ENCODE measurements around the gene RIOK2. TPM values are rescaled to one million over a fixed set of nuclear protein-coding genes. Genes with fewer than 3 reads are reported as not detected.

RIOK2 gene
- total and polyA plus RNA-seq, 10 of the 15 experiments (the other 5 are each of a cell fraction or from before 2014, with no cell fraction given) = 23.0 to 69.1 (median 33.3) TPM

GRCh38 chr5:97225222-97225621 is 42.2 kb upstream of the RIOK2 start (continued):
- TF ChIP-seq ELK1 (IDR thresholded peaks at IDR 0.05; ENCODE audit: low read depth, low read length) (no peak), MXI1 (IDR thresholded peaks at IDR 0.05; ENCODE audit: low read depth, low read length) (no peak), ETV6 (conservative IDR thresholded peaks at IDR 0.05 in 1 of 2, IDR thresholded peaks at IDR 0.05 in 1 of 2; ENCODE audit: borderline replicate concordance in 1 of 2, low read depth in 1 of 2) (no peak), MTA2 (IDR thresholded peaks at IDR 0.05; ENCODE audit: low read depth) (no peak), MLLT1 (IDR thresholded peaks at IDR 0.05) (no peak), SIX5 (IDR thresholded peaks at IDR 0.05; ENCODE audit: low read depth, low read length, severe bottlenecking) (no peak), IRF4 (IDR thresholded peaks at IDR 0.05; ENCODE audit: low read depth, low read length) (no peak)

- Histone ChIP-seq H3K4me1 (ENCODE audit: control insufficient read depth, insufficient read depth, low read length) (no peaks in the 10 kb centered on the region), H3K4me3 (no peak overlapping the region), H3K9ac (ENCODE audit: control insufficient read depth, insufficient read depth, low read length) (no peak overlapping the region), H3K4me2 (ENCODE audit: control insufficient read depth, insufficient read depth) (no peak overlapping the region), H3K9me3 (replicated peaks; ENCODE audit: control insufficient read depth, insufficient read depth, low read length) (no peaks in the 10 kb centered on the region), H3K27me3 (replicated peaks in 1 of 2; ENCODE audit: control insufficient read depth in 2 of 2, insufficient read depth in 2 of 2, low read length in 1 of 2) (no peaks in the 10 kb centered on the region; a peak in 1 of 4 replicates), H2AFZ (ENCODE audit: control insufficient read depth, low read depth, low read length) (no peak overlapping the region), H3K36me3 (ENCODE audit: control insufficient read depth in 2 of 2, insufficient read depth in 2 of 2, low read length in 1 of 2) (no peaks in the 10 kb centered on the region), H4K20me1 (ENCODE audit: control insufficient read depth, insufficient read depth) (no peaks in the 10 kb centered on the region), H3K79me2 (ENCODE audit: control insufficient read depth, insufficient read depth, low read length) (no peaks in the 10 kb centered on the region), H3K27ac (ENCODE audit: control insufficient read depth, insufficient read depth) (no peak overlapping the region)
- ChIA-PET SMC1A (ENCODE audit: uncharacterized antibody, unreplicated experiment) (no interaction called here), POLR2A (no interaction called here), RAD21 (ENCODE audit: unreplicated experiment) (no interaction called here), CTCF (interaction anchor here (0.6 kb wide), 1 partner anchor 1572 kb away, joined by 4 read pairs; no protein-coding TSS in a partner anchor)
- FAIRE-seq (no peak), ATAC-seq (no peak), DNase-seq (ENCODE audit: low read depth, low spot score) (no peak)
- TF ChIP-seq POLR2AphosphoS5 (IDR thresholded peaks at IDR 0.05; ENCODE audit: low read length) (no peak), ZNF384 (IDR thresholded peaks at IDR 0.05; ENCODE audit: borderline replicate concordance, low read depth, low read length) (no peak), ZBTB33 (IDR thresholded peaks at IDR 0.05) (no peak), MEF2A (IDR thresholded peaks at IDR 0.05; ENCODE audit: insufficient read depth, low read depth, low read length) (no peak), EED (IDR thresholded peaks at IDR 0.05; ENCODE audit: low read depth) (no peak), MTA3 (IDR thresholded peaks at IDR 0.05; ENCODE audit: borderline replicate concordance, low read length) (no peak), NR2C1 (IDR thresholded peaks at IDR 0.05) (no peak), BCL11A (IDR thresholded peaks at IDR 0.05; ENCODE audit: low read depth, low read length) (no peak)
- 7% methylated on average over 1 of the region's 1 CpG for WGBS (ENCODE audit: insufficient coverage, insufficient replicate concordance, low lambda C conversion rate, missing lambda C conversion rate)
- intact Hi-C loops (cut with micrococcal nuclease; ENCODE audit: unreplicated experiment) = no loop called here
- no TSS peak for BruUV-seq (replicated peaks)
- in situ Hi-C loops (cut with MboI) = no loop called here
Observed at GRCh38 chr5:97224112-97224750, 41.2 kb upstream of the RIOK2 start.

All from GM12878 (cell line).